Subcutaneous adipose tissue (tissue), 4 donors: ENCODE data around the gene RAD51B. TPM values are rescaled to one million over a fixed set of nuclear protein-coding genes. Genes with fewer than 3 reads are reported as not detected.

Experiments used
- total RNA-seq, 4 donors: library from RNA; depleted of rRNA; stranded (reverse); fragments of >200 nt; gene quantifications; one replicate each; pipeline ENCODE4 v1.1.0, GENCODE V29; 2016
- TF ChIP-seq, protein P1 (sequence below): fragments of 450-650 bp; IDR thresholded peaks from one replicate; pipeline ENCODE4 v1.5.1; 2016; ENCODE audit warnings: low read depth, mild to moderate bottlenecking, control low read depth, antibody characterized with exemption, moderate library complexity

Gene RAD51B
- total RNA-seq, 4 donors from 2014 or later = 9.7 to 24.1 (median 16.7) TPM

GRCh38 chr14:68271913-68272391 is 452.4 kb downstream of the RAD51B start:
- TF ChIP-seq, protein P1, sequence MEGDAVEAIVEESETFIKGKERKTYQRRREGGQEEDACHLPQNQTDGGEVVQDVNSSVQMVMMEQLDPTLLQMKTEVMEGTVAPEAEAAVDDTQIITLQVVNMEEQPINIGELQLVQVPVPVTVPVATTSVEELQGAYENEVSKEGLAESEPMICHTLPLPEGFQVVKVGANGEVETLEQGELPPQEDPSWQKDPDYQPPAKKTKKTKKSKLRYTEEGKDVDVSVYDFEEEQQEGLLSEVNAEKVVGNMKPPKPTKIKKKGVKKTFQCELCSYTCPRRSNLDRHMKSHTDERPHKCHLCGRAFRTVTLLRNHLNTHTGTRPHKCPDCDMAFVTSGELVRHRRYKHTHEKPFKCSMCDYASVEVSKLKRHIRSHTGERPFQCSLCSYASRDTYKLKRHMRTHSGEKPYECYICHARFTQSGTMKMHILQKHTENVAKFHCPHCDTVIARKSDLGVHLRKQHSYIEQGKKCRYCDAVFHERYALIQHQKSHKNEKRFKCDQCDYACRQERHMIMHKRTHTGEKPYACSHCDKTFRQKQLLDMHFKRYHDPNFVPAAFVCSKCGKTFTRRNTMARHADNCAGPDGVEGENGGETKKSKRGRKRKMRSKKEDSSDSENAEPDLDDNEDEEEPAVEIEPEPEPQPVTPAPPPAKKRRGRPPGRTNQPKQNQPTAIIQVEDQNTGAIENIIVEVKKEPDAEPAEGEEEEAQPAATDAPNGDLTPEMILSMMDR = no peak

DNA sequence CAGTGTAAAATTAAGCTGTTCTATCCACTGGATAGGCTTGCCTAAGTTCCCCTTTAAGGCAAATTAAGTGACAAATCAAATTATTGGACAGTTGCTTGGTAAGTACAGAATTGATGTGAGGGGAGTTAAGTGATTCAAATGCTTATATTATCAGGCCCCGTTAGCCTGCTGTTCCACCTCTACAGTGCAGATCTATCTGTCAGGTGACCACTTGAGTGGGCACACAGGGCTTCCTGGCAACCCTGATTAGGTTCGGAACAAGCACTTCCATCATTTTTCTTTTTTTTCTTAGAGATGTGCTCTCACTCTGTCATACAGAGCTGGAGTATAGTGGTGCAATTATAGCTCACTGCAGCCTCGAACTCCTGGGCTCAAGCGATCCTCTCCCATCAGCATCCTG is 453.8 kb downstream of the RAD51B start:
- TF ChIP-seq, protein P1 = no peak

DNA sequence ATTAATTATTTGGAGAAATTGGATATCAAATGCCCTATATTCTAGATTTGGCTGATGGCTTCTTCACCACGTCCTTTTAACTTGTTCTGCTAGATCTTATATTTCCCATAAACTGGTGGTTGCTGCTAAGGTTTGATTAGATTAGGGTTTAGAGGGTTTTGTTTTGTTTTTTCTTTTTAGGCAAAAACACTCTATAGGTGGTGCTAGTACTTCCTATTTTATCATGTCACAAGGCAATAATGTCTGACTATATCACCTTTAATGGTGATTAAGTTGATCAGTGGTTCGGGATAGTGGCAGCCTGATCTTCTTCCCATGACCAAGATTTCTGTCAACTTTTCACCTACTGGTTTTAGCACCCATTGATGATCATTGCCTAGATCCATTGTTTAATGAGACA is 455.1 kb downstream of the RAD51B start:
- TF ChIP-seq, protein P1 = no peak

DNA sequence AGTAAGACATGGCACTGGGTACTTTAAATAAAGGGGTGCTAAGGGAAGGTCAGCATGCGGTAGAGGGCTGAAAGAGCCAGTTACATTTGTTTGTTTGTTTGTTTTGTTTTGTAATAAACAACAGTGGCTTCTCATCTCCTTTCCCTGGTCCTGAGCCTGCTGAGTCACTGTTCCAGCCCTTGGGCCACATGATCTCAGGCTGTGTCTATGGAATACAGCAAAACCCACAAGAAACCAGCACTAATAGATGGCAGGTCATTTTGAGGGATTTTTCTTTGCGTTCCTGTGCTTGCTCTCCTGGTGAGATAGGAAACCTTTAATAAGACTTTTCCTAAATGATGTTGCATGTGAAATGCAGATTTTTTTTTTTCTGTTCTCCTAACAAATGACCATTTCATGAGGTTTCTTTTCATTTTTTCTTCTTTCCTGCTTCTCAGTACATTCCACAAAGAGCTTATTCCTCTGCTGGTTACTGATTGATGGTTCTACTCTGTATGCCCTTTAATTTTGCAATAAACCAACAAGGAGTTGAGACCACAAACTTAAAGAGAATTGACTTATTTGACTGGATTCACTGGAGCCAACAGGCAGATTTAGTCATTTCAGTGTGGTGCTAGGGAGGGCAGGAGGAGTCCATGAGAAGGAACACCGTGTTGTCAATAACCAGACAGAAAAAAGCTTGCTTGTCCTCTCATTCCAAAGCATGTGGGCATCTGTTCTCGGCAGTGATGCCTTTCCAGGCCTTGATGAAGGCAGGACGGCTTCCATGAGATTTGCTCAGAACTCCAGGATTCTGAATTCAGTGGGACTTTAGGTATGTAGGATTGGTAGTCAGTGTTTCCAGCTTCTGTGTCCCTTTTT is 459.2 kb downstream of the RAD51B start:
- TF ChIP-seq, protein P1 = no peak

GRCh38 chr14:68279437-68279720 is 459.8 kb downstream of the RAD51B start:
- TF ChIP-seq, protein P1 = no peak

DNA sequence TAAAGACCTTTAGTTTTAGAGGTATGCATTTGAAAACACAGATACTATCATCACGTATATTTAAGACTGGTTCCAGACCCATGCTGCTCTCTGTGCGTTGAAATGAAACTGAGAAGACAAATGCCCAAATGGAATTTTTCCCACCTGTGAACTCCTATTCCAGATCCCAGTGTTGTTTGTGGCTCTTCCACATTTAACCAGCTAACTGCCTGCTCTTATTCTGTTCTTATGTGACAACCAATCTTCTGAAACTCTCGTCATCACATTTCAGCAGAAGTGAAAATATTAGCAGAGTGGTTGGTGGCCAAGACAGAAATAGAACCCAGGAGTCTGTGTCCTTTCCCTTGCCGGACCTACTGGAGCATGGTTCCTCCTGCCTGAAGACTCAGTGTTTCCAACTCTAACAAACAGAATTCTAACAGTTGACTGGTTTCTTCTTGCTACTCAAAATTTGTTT is 460.2 kb downstream of the RAD51B start:
- TF ChIP-seq, protein P1 = no peak

GRCh38 chr14:68281497-68281896 is 461.9 kb downstream of the RAD51B start:
- TF ChIP-seq, protein P1 = no peak
